Right lobe of liver (tissue), 6 donors: ENCODE measurements around the gene PACRG. TPM values are rescaled to one million over a fixed set of nuclear protein-coding genes. Genes with fewer than 3 reads are reported as not detected.

Experiments
- ATAC-seq, 4 donors: fragments of 200-7000 bp; cut with Tn5 transposase; one replicate each; pipeline ENCODE4 v1.9.1; 2020; ENCODE audit warnings: mild to moderate bottlenecking in 4 of 4, moderate library complexity in 4 of 4
- DNase-seq, 3 donors: peaks; one replicate each; pipeline ENCODE4 v3.0.0-alpha.2; 2020
- H3K27ac ChIP-seq, 3 donors: fragments of 200-600 bp; one replicate each; pipeline ENCODE4 v1.8.0; 2022
- H3K27me3 ChIP-seq, 2 donors: fragments of 200-600 bp; one replicate each; pipeline ENCODE4 v1.8.0; 2022
- H3K36me3 ChIP-seq, 4 donors: fragments of 200-600 bp; sonication (generic) in 1 of 4; one replicate each; pipeline versions ENCODE4 v1.5.1 to v1.8.0; 2017 to 2022; ENCODE audit warnings: control low read depth in 1 of 4
- H3K4me1 ChIP-seq, 4 donors: fragments of 200-600 bp; sonication (generic) in 1 of 4; one replicate each; pipeline versions ENCODE4 v1.5.1 to v1.8.0; 2017 to 2022; ENCODE audit warnings: control low read depth in 1 of 4
- H3K4me3 ChIP-seq, 3 donors: fragments of 200-600 bp; one replicate each; pipeline ENCODE4 v1.8.0; 2022
- H3K9me3 ChIP-seq, 4 donors: fragments of 200-600 bp; sonication (generic) in 1 of 4; one replicate each; pipeline versions ENCODE4 v1.5.1 to v1.8.0; 2017 to 2022; ENCODE audit warnings: control low read depth in 1 of 4
- POLR2A ChIP-seq: fragments of 450-650 bp; IDR thresholded peaks from one replicate; pipeline ENCODE4 v1.6.1; 2017; ENCODE audit warnings: antibody characterized with exemption, mild to moderate bottlenecking
- WGBS: methylation state at CpG from one replicate; pipeline ENCODE4 v1.1.6; 2018; ENCODE audit warnings: low coverage, low lambda C conversion rate; ENCODE audit not compliant: insufficient coverage; ENCODE audit errors: missing lambda C conversion rate; 5-methylcytosine and 5-hydroxymethylcytosine counted together
- intact Hi-C, 2 donors: fragments of 100-400 bp; cut with DNase I; formaldehyde crosslinking; loops; one replicate each; pipeline versions ENCODE4 v1.11.2 to v1.14.1; 2022
- total RNA-seq, 6 experiments: library from RNA; depleted of rRNA in 2 of 6; stranded (reverse); fragments of >200 nt in 2 of 6; fragmentation: NEBNext Ultra II Directional in 3 of 6; extraction: Animal tissue kit (Norgen Biotek cat#: 25700) in 3 of 6; gene quantifications; one replicate each; pipeline versions ENCODE4 v1.1.0 to v1.2.4, GENCODE V29; 2016 to 2023
- TF ChIP-seq, protein P1 (sequence below), 4 donors: fragments of 200-600 bp in 3 of 4; fragments of 450-650 bp in 1 of 4; IDR thresholded peaks; one replicate each; pipeline versions ENCODE4 v1.5.1 to v1.8.0; 2016 to 2022; ENCODE audit warnings: antibody characterized with exemption in 4 of 4, mild to moderate bottlenecking in 2 of 4
- donor health status: DM: no; HTN: yes; CAD: no.
- donor health status: DM: no; HTN: no; CAD: no.
- donor health status: DM: no; HTN: no; CAD: no.
- donor health status: DM: no; HTN: yes; CAD: no.
- donor health status: DM: no; HTN: yes; CAD: no.

Gene PACRG
- total RNA-seq, 6 experiments from 2014 or later, result 0.25 to 5.3 (median 2.7) TPM

DNA sequence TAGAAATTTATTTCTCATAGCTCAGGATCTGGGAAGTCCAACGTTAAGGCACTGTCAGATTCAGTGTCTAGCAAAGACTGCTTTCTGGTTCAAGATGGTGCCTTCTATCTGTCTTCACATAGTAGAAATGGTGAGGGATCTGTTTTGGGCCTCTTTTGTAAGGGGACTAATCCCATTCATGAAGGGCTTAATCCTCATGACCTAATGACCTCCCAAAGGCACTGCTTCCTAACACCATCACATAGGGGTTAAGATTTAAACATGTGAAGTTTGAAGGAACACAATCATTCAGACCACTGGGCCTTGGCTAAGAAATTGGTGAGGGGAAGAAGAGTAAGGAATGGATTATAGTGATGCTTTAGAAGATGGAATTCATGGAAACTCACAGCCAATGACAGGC lies 237.6 kb downstream of the PACRG start:
- H3K9me3 ChIP-seq, result no peaks in the 10 kb centered on the region
- H3K4me1 ChIP-seq, result no peaks in the 10 kb centered on the region
- intact Hi-C loops, result no loop called here
- ATAC-seq (no peak), DNase-seq (no peak)
- no peak overlapping the region for H3K27ac ChIP-seq
- no peaks in the 10 kb centered on the region for H3K36me3 ChIP-seq
- 73% methylated on average over 1 of the region's 1 CpG for WGBS
- TF ChIP-seq POLR2A, result no peak
- TF ChIP-seq, protein P1, sequence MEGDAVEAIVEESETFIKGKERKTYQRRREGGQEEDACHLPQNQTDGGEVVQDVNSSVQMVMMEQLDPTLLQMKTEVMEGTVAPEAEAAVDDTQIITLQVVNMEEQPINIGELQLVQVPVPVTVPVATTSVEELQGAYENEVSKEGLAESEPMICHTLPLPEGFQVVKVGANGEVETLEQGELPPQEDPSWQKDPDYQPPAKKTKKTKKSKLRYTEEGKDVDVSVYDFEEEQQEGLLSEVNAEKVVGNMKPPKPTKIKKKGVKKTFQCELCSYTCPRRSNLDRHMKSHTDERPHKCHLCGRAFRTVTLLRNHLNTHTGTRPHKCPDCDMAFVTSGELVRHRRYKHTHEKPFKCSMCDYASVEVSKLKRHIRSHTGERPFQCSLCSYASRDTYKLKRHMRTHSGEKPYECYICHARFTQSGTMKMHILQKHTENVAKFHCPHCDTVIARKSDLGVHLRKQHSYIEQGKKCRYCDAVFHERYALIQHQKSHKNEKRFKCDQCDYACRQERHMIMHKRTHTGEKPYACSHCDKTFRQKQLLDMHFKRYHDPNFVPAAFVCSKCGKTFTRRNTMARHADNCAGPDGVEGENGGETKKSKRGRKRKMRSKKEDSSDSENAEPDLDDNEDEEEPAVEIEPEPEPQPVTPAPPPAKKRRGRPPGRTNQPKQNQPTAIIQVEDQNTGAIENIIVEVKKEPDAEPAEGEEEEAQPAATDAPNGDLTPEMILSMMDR (IDR thresholded peaks at IDR 0.05), result no peak
- H3K4me3 ChIP-seq, result no peak overlapping the region
- no peaks in the 10 kb centered on the region for H3K27me3 ChIP-seq

DNA sequence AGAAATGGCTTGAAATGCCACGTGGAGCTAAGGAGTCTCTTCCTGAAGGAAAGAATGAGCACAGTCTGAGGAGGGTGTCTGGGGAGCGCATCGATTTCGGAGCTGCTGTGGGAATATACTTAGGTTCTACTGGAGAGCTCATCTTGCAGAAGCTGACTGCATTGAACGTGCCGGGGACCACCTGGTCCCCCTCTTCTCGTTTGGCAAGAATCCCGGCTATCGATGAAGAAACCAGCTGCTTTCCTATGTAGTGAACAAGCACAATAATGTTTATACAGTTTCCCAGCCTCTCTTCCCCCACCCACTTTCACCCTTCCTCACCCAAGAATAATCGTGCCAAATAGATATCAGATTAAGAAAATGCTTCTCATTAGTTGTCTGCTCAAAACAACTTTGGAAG lies 242.5 kb downstream of the PACRG start:
- TF ChIP-seq, protein P1 (IDR thresholded peaks at IDR 0.05), result no peak
- TF ChIP-seq POLR2A, result no peak
- DNase-seq, result no peak
- Histone ChIP-seq H3K27ac (no peak overlapping the region), H3K9me3 (no peaks in the 10 kb centered on the region), H3K27me3 (no peaks in the 10 kb centered on the region), H3K4me1 (no peaks in the 10 kb centered on the region), H3K36me3 (no peaks in the 10 kb centered on the region), H3K4me3 (no peak overlapping the region)
- intact Hi-C loops, result no loop called here
- ATAC-seq, result no peak
- WGBS, result 71% methylated on average over 6 of the region's 10 CpGs

DNA sequence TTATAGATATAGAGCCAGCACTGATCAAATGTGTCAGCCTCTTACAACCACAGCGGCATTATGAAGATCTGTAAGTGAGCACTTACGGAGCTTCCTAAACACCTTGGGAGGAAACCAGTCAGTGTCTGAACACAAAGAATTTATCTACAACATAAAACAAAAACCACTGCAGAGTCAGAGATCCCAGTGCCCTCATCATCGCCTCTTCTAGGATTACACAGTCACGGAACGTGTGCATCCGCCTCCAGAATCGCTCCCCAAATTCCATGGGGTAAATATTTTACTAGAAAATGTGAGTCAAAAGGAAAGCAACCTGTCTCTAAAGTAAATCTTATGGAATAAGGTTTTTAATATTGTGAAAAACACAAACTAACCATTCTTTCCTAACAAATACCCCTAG lies 243.6 kb downstream of the PACRG start:
- Histone ChIP-seq H3K4me3 (no peak overlapping the region), H3K27me3 (no peaks in the 10 kb centered on the region), H3K9me3 (no peaks in the 10 kb centered on the region), H3K27ac (no peak overlapping the region), H3K4me1 (no peaks in the 10 kb centered on the region), H3K36me3 (no peaks in the 10 kb centered on the region)
- ATAC-seq, result no peak
- DNase-seq, result no peak
- intact Hi-C loops, result no loop called here
- WGBS, result 97% methylated on average over 7 of the region's 7 CpGs
- no peak for TF ChIP-seq POLR2A
- TF ChIP-seq, protein P1 (IDR thresholded peaks at IDR 0.05), result no peak

DNA sequence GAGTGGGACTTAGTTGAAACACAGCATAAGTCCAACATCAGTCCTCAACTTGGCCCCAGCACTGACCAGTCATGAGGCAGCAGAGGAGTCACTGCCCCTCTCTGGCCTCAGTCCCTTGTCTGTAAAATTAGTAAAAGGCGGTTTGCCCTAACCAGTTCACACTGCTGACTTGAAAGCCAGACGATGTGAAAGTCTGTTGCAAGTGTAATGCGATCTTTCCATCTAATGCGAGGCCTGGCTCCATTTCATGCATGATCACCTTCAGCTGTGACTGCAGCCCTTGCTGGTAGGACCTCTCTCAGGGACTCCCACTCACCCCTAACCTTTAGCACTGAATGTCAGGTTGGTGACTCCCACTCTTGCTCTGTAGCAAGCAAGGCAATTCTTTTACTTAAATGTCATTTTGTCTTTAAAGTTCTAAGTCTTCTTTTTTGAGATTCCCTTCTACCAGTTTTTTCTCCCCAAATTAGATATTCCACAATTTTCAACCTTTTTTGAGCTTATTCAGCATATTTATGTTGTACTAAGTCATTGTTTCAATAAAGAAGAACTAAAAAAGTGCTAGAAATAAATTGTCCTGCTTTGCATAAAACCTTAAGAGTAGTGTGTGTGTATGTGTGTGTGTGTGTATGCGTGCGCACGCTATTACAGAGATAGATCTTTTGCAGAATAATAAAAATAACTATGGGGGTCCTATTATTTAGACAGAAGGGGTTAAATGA lies 245.5 kb downstream of the PACRG start:
- DNase-seq (no peak), ATAC-seq (no peak)
- Histone ChIP-seq H3K4me1 (no peaks in the 10 kb centered on the region), H3K4me3 (no peak overlapping the region), H3K9me3 (no peaks in the 10 kb centered on the region), H3K27me3 (no peaks in the 10 kb centered on the region), H3K36me3 (no peaks in the 10 kb centered on the region), H3K27ac (no peak overlapping the region)
- TF ChIP-seq POLR2A, result no peak
- TF ChIP-seq, protein P1 (IDR thresholded peaks at IDR 0.05), result no peak
- intact Hi-C loops, result no loop called here
- 83% methylated on average over 7 of the region's 7 CpGs for WGBS
